Body of pancreas (tissue), 4 donors: ENCODE results near the gene PREP. TPM values are rescaled to one million over a fixed set of nuclear protein-coding genes. Genes with fewer than 3 reads are reported as not detected.

Source experiments
- ATAC-seq: fragments of 150-250 bp; one replicate; pipeline ENCODE4 v1.9.1; 2016
- DNase-seq, 4 donors: peaks; one replicate each; pipeline ENCODE4 v3.0.0-alpha.2; 2019
- H3K27ac ChIP-seq, 4 donors: fragments of 200-600 bp; sonication (generic); 1 replicate in 3 of 4; 2 replicates in 1 of 4; pipeline versions ENCODE4 v1.5.1 to v1.6.1; 2016 to 2019; ENCODE audit warnings: mild to moderate bottlenecking in 1 of 4, mixed read lengths in 1 of 4, moderate library complexity in 1 of 4
- H3K27me3 ChIP-seq, 2 donors: fragments of 200-600 bp; sonication (generic); one replicate each; pipeline ENCODE4 v1.6.0; 2016; ENCODE audit warnings: mild to moderate bottlenecking in 1 of 2
- H3K36me3 ChIP-seq, 2 donors: fragments of 200-600 bp; sonication (generic); replicated peaks in 1 of 2; 2 replicates each; pipeline ENCODE4 v1.5.1; 2016; ENCODE audit warnings: low read depth in 2 of 2; ENCODE audit not compliant: insufficient read depth in 1 of 2
- H3K4me1 ChIP-seq: fragments of 200-600 bp; sonication (generic); one replicate; pipeline ENCODE4 v1.6.0; 2016
- H3K4me3 ChIP-seq, 2 donors: fragments of 200-600 bp; sonication (generic); 1 replicate in 1 of 2; 2 replicates in 1 of 2; pipeline ENCODE4 v1.5.1; 2016 to 2019
- H3K9me3 ChIP-seq, 3 donors: fragments of 200-600 bp; sonication (generic); 1 replicate in 2 of 3; 2 replicates in 1 of 3; pipeline ENCODE4 v1.5.1; 2016
- POLR2A ChIP-seq, 3 donors: fragments of 450-650 bp; IDR thresholded peaks; one replicate each; pipeline ENCODE4 v1.6.1; 2016; ENCODE audit warnings: antibody characterized with exemption in 3 of 3, mild to moderate bottlenecking in 2 of 3
- WGBS, 2 donors: methylation state at CpG; one replicate each; pipeline ENCODE4 v1.1.5; 2017; 5-methylcytosine and 5-hydroxymethylcytosine counted together
- intact Hi-C: fragments of 100-400 bp; cut with DNase I; formaldehyde crosslinking; loops from one replicate; pipeline ENCODE4 v1.15.1; 2023
- total RNA-seq, 2 donors: library from RNA; depleted of rRNA; stranded (reverse); fragments of >200 nt; gene quantifications; one replicate each; pipeline ENCODE4 v1.1.0, GENCODE V29; 2016
- TF ChIP-seq, protein P1 (sequence below), 7 experiments: fragments of 450-650 bp in 4 of 7; fragments of 200-600 bp in 3 of 7; sonication (generic) in 3 of 7; IDR thresholded peaks; one replicate each; pipeline ENCODE4 v1.5.1; 2016 to 2019; ENCODE audit warnings: antibody characterized with exemption in 7 of 7

PREP gene
- total RNA-seq, 2 donors from 2014 or later: 10.1 to 21.8 TPM

DNA sequence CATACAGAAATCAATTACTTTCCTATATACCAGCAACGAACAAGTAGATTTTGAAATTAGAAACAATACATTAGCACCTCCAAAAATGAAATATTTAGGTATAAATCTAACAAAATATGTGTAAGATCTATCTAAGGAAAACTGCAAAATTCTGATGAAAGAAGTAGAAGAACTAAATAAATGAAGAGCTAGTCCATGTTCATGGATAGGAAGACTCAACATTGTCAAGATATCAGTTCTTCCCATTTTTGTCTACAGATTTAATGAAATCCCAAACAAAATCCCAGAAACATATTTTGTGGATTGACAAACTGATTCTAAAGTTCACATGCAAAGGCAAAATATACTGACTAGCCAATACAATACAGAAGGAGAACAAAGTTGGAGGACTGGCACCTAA, 33.7 kb downstream of the PREP start:
- H3K4me1 ChIP-seq: no peaks in the 10 kb centered on the region
- intact Hi-C loops: no loop called here
- TF ChIP-seq POLR2A (IDR thresholded peaks at IDR 0.05): no peak
- TF ChIP-seq, protein P1, sequence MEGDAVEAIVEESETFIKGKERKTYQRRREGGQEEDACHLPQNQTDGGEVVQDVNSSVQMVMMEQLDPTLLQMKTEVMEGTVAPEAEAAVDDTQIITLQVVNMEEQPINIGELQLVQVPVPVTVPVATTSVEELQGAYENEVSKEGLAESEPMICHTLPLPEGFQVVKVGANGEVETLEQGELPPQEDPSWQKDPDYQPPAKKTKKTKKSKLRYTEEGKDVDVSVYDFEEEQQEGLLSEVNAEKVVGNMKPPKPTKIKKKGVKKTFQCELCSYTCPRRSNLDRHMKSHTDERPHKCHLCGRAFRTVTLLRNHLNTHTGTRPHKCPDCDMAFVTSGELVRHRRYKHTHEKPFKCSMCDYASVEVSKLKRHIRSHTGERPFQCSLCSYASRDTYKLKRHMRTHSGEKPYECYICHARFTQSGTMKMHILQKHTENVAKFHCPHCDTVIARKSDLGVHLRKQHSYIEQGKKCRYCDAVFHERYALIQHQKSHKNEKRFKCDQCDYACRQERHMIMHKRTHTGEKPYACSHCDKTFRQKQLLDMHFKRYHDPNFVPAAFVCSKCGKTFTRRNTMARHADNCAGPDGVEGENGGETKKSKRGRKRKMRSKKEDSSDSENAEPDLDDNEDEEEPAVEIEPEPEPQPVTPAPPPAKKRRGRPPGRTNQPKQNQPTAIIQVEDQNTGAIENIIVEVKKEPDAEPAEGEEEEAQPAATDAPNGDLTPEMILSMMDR (IDR thresholded peaks at IDR 0.05): no peak
- no peak for ATAC-seq
- H3K4me3 ChIP-seq: no peak overlapping the region
- no peak overlapping the region for H3K27ac ChIP-seq
- H3K36me3 ChIP-seq: peaks cover 2 to 4% of the 10 kb centered on the region in 2 donors
- H3K27me3 ChIP-seq: no peaks in the 10 kb centered on the region
- WGBS, 2 donors: 84 to 100% methylated on average over 1 of the region's 1 CpG
- H3K9me3 ChIP-seq: no peaks in the 10 kb centered on the region
- no peak for DNase-seq

DNA sequence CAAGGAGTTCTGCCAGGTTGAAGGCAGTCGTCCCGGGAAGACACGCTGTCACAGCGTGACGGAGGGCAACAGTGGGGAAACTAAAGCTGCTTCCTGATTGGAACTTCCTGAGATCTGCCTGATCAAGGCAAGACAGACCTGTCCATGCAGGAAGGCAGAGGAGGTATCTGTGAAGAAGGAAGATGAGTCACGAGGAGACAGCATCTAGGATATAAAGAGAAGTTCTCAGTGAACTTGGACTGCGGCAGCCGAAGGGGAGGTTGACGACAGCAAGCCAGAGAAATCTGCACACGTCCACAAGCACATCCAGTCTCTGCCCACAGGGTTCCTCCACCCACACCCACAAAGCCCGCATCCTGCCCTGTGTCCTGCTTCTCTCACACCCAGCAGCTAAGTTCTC, 38.6 kb downstream of the PREP start:
- Histone ChIP-seq H3K4me3 (no peak overlapping the region), H3K9me3 (no peaks in the 10 kb centered on the region), H3K27ac (no peak overlapping the region), H3K36me3 (peaks cover 0 to 6% of the 10 kb centered on the region in 2 donors), H3K4me1 (no peaks in the 10 kb centered on the region), H3K27me3 (no peaks in the 10 kb centered on the region)
- DNase-seq: no peak
- ATAC-seq: no peak
- no peak for TF ChIP-seq POLR2A (IDR thresholded peaks at IDR 0.05)
- TF ChIP-seq, protein P1 (IDR thresholded peaks at IDR 0.05): no peak
- intact Hi-C loops: no loop called here
- 77 to 85% methylated on average over 11 of the region's 11 CpGs for WGBS, 2 donors

DNA sequence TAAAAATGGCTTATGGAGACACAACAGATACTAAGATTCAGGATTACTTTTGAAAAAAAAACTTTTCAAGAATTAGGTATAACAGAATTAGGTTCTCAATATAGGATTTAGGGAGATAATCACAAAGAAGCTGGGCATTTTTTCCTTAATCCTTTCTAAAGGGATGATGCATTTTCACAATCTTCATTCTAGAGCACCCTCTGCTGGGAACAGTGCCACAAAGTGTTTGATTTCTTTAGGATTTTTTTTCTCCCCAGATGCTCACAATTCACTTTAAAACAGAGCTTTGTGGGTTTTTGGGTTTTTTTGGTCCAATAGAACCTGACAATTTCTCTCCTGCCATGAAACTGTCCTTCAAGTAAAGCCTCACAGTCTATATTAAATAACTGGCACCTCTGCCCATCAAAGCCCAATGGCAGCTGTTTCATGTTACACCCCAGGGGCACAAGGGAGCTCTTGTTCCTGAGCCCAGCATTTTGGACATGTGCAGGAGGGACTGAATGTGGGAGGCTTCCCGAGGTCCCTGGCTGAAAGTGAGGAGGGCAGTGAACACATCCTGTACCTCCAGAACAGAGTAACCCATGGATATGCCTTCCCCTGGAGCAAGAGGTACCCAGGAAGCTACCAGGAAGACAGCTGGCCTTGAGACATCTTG, 39.7 kb downstream of the PREP start:
- Histone ChIP-seq H3K27ac (no peak overlapping the region), H3K4me3 (no peak overlapping the region), H3K9me3 (no peaks in the 10 kb centered on the region), H3K4me1 (no peaks in the 10 kb centered on the region), H3K36me3 (peaks cover 0 to 6% of the 10 kb centered on the region in 2 donors), H3K27me3 (no peaks in the 10 kb centered on the region)
- intact Hi-C loops: no loop called here
- no peak for TF ChIP-seq POLR2A (IDR thresholded peaks at IDR 0.05)
- TF ChIP-seq, protein P1 (IDR thresholded peaks at IDR 0.05): peak in 3 of 7 experiments; percentile 19 to 27 (median 20)
- WGBS, 2 donors: 50% methylated on average over 1 of the region's 1 CpG; no CpG with 5 or more reads in 1 of the 2 donors
- no peak for ATAC-seq
- no peak for DNase-seq

DNA sequence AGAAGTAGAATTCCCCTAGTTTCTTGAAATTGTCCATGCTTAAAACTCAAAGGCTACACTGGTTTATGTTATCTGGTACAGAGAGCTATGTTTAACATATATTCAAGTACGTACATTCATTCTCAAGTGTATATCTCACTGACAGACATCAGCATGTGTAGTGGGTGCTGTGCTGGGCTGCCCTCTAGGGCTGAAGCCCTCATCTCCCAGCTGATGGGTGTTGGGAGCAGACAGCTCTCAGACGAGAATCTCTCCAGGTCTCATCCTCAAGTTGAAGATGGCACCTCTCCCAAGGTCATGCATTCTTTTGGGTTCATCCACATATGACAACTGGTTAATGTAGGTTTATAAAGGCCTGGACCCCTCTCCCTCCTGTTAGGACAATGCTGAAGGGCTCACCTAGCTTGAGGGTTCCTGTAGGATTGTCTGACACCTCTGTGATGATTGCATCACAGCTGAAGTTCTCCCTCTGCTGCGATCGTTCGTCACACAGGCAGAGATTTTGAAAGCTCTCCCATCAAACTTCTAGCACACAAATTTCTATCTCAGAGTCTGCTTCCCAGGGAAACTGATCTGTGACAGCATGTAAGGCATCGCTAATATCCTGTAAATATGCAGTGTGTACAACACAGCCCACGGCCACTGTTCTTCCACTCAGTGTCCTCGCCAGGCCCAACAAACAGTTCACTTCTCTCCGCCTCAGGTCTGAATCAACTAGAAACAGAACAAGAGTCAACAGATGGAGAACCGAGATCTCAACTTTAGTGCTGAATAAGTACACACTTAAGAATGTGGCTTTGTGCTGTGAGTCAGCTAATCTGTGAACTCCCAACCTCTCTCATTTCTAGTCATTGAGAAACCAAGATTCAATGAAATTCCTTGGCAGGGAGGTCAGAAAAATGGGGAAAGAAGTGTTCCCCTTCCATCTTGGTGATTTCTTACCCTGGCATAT, 43.2 kb downstream of the PREP start:
- H3K36me3 ChIP-seq: peaks cover 0 to 6% of the 10 kb centered on the region in 2 donors
- no peaks in the 10 kb centered on the region for H3K4me1 ChIP-seq
- intact Hi-C loops: no loop called here
- TF ChIP-seq, protein P1 (IDR thresholded peaks at IDR 0.05): no peak
- no peak for TF ChIP-seq POLR2A (IDR thresholded peaks at IDR 0.05)
- no peak overlapping the region for H3K27ac ChIP-seq
- no peaks in the 10 kb centered on the region for H3K27me3 ChIP-seq
- WGBS, 2 donors: 92 to 96% methylated on average over 10 of the region's 10 CpGs
- no peaks in the 10 kb centered on the region for H3K9me3 ChIP-seq
- no peak overlapping the region for H3K4me3 ChIP-seq
- ATAC-seq (no peak), DNase-seq (no peak)
